T-cell (primary cell): ENCODE data around the gene CAMK1D. TPM values are rescaled to one million over a fixed set of nuclear protein-coding genes. Genes with fewer than 3 reads are reported as not detected.

Source experiments
- ATAC-seq, 4 experiments: fragments of 200-7000 bp in 3 of 4; fragments of 150-1000 bp in 1 of 4; cut with Tn5 transposase; replicated peaks in 1 of 4; 1 replicate in 3 of 4; 2 replicates in 1 of 4; pipeline ENCODE4 v1.10.0; 2021; ENCODE audit warnings: moderate library complexity in 3 of 4, mild to moderate bottlenecking in 2 of 4, moderate number of reproducible peaks in 1 of 4
- CTCF ChIA-PET, 2 donors: fragments of 300-600 bp; sonication (Branson Sonifier 250); formaldehyde crosslinking; loops; one replicate each; lab custom pipeline; 2022; ENCODE audit warnings: antibody characterized with exemption in 2 of 2; lab: Charles Lee
- POLR2A ChIA-PET, 2 donors: fragments of 300-600 bp; sonication (Branson Sonifier 250); formaldehyde crosslinking; loops; one replicate each; lab custom pipeline; 2022; ENCODE audit warnings: antibody characterized with exemption in 2 of 2; lab: Charles Lee
- DNase-seq, 35 experiments: peaks; one replicate each; pipeline versions ENCODE4 v3.0.0 to v3.0.0-alpha.2; 2013 to 2023
- H3K27ac ChIP-seq: one replicate; pipeline ENCODE4 v1.5.1; 2013; ENCODE audit warnings: low read length
- H3K27me3 ChIP-seq, 2 experiments: replicated peaks in 1 of 2; 1 replicate in 1 of 2; 2 replicates in 1 of 2; pipeline versions ENCODE4 v1.6.1 to v1.7.0; 2013; ENCODE audit warnings: low read length in 1 of 2, mixed read lengths in 1 of 2; ENCODE audit not compliant: control insufficient read depth in 2 of 2, insufficient read depth in 2 of 2; ENCODE audit errors: extremely low read depth in 1 of 2
- H3K36me3 ChIP-seq, 2 donors: 1 replicate in 1 of 2; 2 replicates in 1 of 2; pipeline versions ENCODE4 v1.6.1 to v1.7.0; 2013; ENCODE audit warnings: low read length in 1 of 2; ENCODE audit not compliant: control insufficient read depth in 2 of 2, insufficient read depth in 1 of 2; ENCODE audit errors: extremely low read depth in 1 of 2
- H3K4me1 ChIP-seq, 2 experiments: 1 replicate in 1 of 2; 2 replicates in 1 of 2; pipeline versions ENCODE4 v1.6.1 to v1.7.0; 2013; ENCODE audit warnings: low read length in 2 of 2, mixed read lengths in 1 of 2; ENCODE audit not compliant: insufficient read depth in 2 of 2, control insufficient read depth in 1 of 2; ENCODE audit errors: extremely low read depth in 1 of 2
- H3K4me3 ChIP-seq, 2 donors: 1 replicate in 1 of 2; 2 replicates in 1 of 2; pipeline versions ENCODE4 v1.5.1 to v1.7.0; 2013; ENCODE audit warnings: mild to moderate bottlenecking in 2 of 2, low read length in 1 of 2, moderate library complexity in 1 of 2; ENCODE audit not compliant: control insufficient read depth in 1 of 2; ENCODE audit errors: extremely low read depth in 1 of 2
- H3K9me3 ChIP-seq: 2 replicates; pipeline ENCODE4 v1.7.0; 2013
- H3K27ac Mint-ChIP-seq, 2 donors: one replicate each; pipeline ENCODE4 v1.8.0; 2020 to 2021; ENCODE audit warnings: mild to moderate bottlenecking in 2 of 2, mixed read lengths in 2 of 2
- H3K27me3 Mint-ChIP-seq, 2 donors: one replicate each; pipeline ENCODE4 v1.8.0; 2021 to 2022; ENCODE audit warnings: mixed read lengths in 2 of 2
- H3K36me3 Mint-ChIP-seq: one replicate; pipeline ENCODE4 v1.8.0; 2021; ENCODE audit warnings: mixed read lengths
- H3K4me1 Mint-ChIP-seq, 3 donors: one replicate each; pipeline ENCODE4 v1.8.0; 2020 to 2022; ENCODE audit warnings: mixed read lengths in 3 of 3, mild to moderate bottlenecking in 1 of 3
- H3K4me3 Mint-ChIP-seq, 3 donors: one replicate each; pipeline ENCODE4 v1.8.0; 2020 to 2022; ENCODE audit warnings: mild to moderate bottlenecking in 3 of 3, mixed read lengths in 3 of 3, moderate library complexity in 3 of 3
- H3K9me3 Mint-ChIP-seq, 3 donors: one replicate each; pipeline ENCODE4 v1.8.0; 2020 to 2022; ENCODE audit warnings: mixed read lengths in 3 of 3
- whole genome bisulfite sequencing: methylation state at CpG from one replicate; pipeline ENCODE4 v1.1.5; 2013; ENCODE audit warnings: missing lambda C conversion rate; ENCODE audit not compliant: insufficient coverage; 5-methylcytosine and 5-hydroxymethylcytosine counted together
- total RNA-seq, 35 experiments: library from RNA in 6 of 35; stranded (reverse) in 6 of 35; fragments of 120-200 nt in 1 of 35; gene quantifications; one replicate each; pipeline versions ENCODE4 v1.2.1 to v1.2.4 and lab custom pipeline; 2013 to 2026

The CAMK1D gene
- total RNA-seq, 5 donors from 2014 or later (not counting 1 experiment from before 2014, with no cell fraction given) = 16.8 to 31.3 (median 23.6) TPM

- Histone ChIP-seq H3K4me3 (no peak overlapping the region), H3K27ac (no peak overlapping the region), H3K9me3 (no peaks in the 10 kb centered on the region), H3K27me3 (no peaks in the 10 kb centered on the region), H3K4me1 (no peaks in the 10 kb centered on the region), H3K36me3 (peaks cover 0 to 6% of the 10 kb centered on the region in 2 donors)
- peaks cover 0 to 4% (median 3%) of the 10 kb centered on the region in 3 donors for H3K9me3 Mint-ChIP-seq
- POLR2A ChIA-PET = no interaction called here
- CTCF ChIA-PET = no interaction called here
- H3K4me1 Mint-ChIP-seq = peaks cover 8 to 17% (median 16%) of the 10 kb centered on the region in 3 donors
- H3K36me3 Mint-ChIP-seq = peaks cover 34% of the 10 kb centered on the region
- ATAC-seq (no peak), DNase-seq (no peak)
- H3K27me3 Mint-ChIP-seq = no peaks in the 10 kb centered on the region
- H3K4me3 Mint-ChIP-seq = no peak overlapping the region
- 100% methylated on average over 2 of the region's 3 CpGs for WGBS
- H3K27ac Mint-ChIP-seq = no peak overlapping the region
These were observed 222.9 kb downstream of the CAMK1D start for GRCh38 chr10:12572281-12572680.

- peaks cover 46% of the 10 kb centered on the region for H3K36me3 Mint-ChIP-seq
- Histone ChIP-seq H3K4me3 (no peak overlapping the region), H3K27me3 (no peaks in the 10 kb centered on the region), H3K36me3 (peaks cover 0 to 6% of the 10 kb centered on the region in 2 donors), H3K9me3 (no peaks in the 10 kb centered on the region), H3K4me1 (peaks cover 3 to 5% of the 10 kb centered on the region in 2 experiments), H3K27ac (no peak overlapping the region)
- 90% methylated on average over 4 of the region's 7 CpGs for WGBS
- peaks cover 17 to 20% (median 18%) of the 10 kb centered on the region in 3 donors for H3K4me1 Mint-ChIP-seq
- H3K4me3 Mint-ChIP-seq = no peak overlapping the region
- H3K27ac Mint-ChIP-seq = no peak overlapping the region
- POLR2A ChIA-PET = interaction anchor here in 1 of 2 donors (0.6 kb wide), 1 partner anchor 114 kb away, joined by 5 read pairs; no protein-coding TSS in a partner anchor
- H3K9me3 Mint-ChIP-seq = peaks cover 0 to 4% (median 0%) of the 10 kb centered on the region in 3 donors
- CTCF ChIA-PET = no interaction called here
- DNase-seq = no peak
- H3K27me3 Mint-ChIP-seq = no peaks in the 10 kb centered on the region
- no peak for ATAC-seq
These were observed 228.3 kb downstream of the CAMK1D start for GRCh38 chr10:12577610-12578009.

- H3K36me3 Mint-ChIP-seq = peaks cover 30% of the 10 kb centered on the region
- ChIA-PET CTCF (no interaction called here), POLR2A (interaction anchor here in 1 of 2 donors (0.6 kb wide), 1 partner anchor 322 kb away, joined by 8 read pairs; no protein-coding TSS in a partner anchor)
- H3K4me1 Mint-ChIP-seq = peaks cover 21 to 29% (median 22%) of the 10 kb centered on the region in 3 donors
- Histone ChIP-seq H3K4me3 (no peak overlapping the region), H3K9me3 (no peaks in the 10 kb centered on the region), H3K27me3 (no peaks in the 10 kb centered on the region), H3K27ac (no peak overlapping the region), H3K36me3 (peaks cover 0 to 5% of the 10 kb centered on the region in 2 donors), H3K4me1 (peaks cover 3 to 5% of the 10 kb centered on the region in 2 experiments)
- 100% methylated on average over 2 of the region's 7 CpGs for WGBS
- DNase-seq (no peak), ATAC-seq (no peak)
- peaks cover 0 to 5% (median under 1%) of the 10 kb centered on the region in 3 donors for H3K9me3 Mint-ChIP-seq
- no peaks in the 10 kb centered on the region for H3K27me3 Mint-ChIP-seq
- H3K27ac Mint-ChIP-seq = peak overlapping the region; percentile 11 to 34
- H3K4me3 Mint-ChIP-seq = no peak overlapping the region
These were observed 230.9 kb downstream of the CAMK1D start for GRCh38 chr10:12579954-12580858.

- peaks cover 18 to 21% of the 10 kb centered on the region in 2 experiments for H3K4me1 ChIP-seq
- ChIA-PET CTCF (interaction anchor here in 1 of 2 donors (0.6 kb wide), 1 partner anchor 35 kb away, joined by 3 read pairs; no protein-coding TSS in a partner anchor), POLR2A (interaction anchor here in 1 of 2 donors (0.5 kb wide), 1 partner anchor 20 kb away, joined by 3 read pairs; no protein-coding TSS in a partner anchor)
- H3K4me3 ChIP-seq = no peak overlapping the region
- ATAC-seq (no peak), DNase-seq (no peak)
- Mint-ChIP-seq H3K27ac (no peak overlapping the region), H3K27me3 (no peaks in the 10 kb centered on the region), H3K9me3 (peaks cover 0 to 4% (median 3%) of the 10 kb centered on the region in 3 donors), H3K36me3 (peaks cover 18% of the 10 kb centered on the region), H3K4me3 (no peak overlapping the region), H3K4me1 (peaks cover 48 to 54% (median 51%) of the 10 kb centered on the region in 3 donors)
- no peaks in the 10 kb centered on the region for H3K27me3 ChIP-seq
- no CpG with 5 or more reads among the region's 5 CpGs for WGBS
- H3K27ac ChIP-seq = no peak overlapping the region
- no peaks in the 10 kb centered on the region for H3K36me3 ChIP-seq
- no peaks in the 10 kb centered on the region for H3K9me3 ChIP-seq
These were observed 234.7 kb downstream of the CAMK1D start for GRCh38 chr10:12583891-12584595.

GRCh38 chr10:12586741-12587140, 237.4 kb downstream of the CAMK1D start:
- H3K36me3 Mint-ChIP-seq = peaks cover 4% of the 10 kb centered on the region

More at GRCh38 chr10:12586741-12587140, 237.4 kb downstream of the CAMK1D start:
- 100% methylated on average over 2 of the region's 4 CpGs for WGBS
- DNase-seq = no peak
- no peak overlapping the region for H3K27ac ChIP-seq
- peak overlapping the region in 1 of 3 donors; percentile 84 for H3K4me3 Mint-ChIP-seq
- ChIA-PET POLR2A (interaction anchor here (0.6 to 1.2 kb wide), 2 partner anchors 31 to 518 kb away, joined by 3 read pairs; partner anchors contain the start of gene DHTKD1 (in 1 of the 2)), CTCF (no interaction called here)
- no peaks in the 10 kb centered on the region for H3K36me3 ChIP-seq
- H3K27me3 Mint-ChIP-seq = no peaks in the 10 kb centered on the region
- peak overlapping the region; percentile 59 to 71 for H3K27ac Mint-ChIP-seq
- H3K27me3 ChIP-seq = no peaks in the 10 kb centered on the region
- H3K4me3 ChIP-seq = no peak overlapping the region
- H3K9me3 Mint-ChIP-seq = peaks cover 0 to 4% (median 3%) of the 10 kb centered on the region in 3 donors
- no peak for ATAC-seq
- H3K9me3 ChIP-seq = no peaks in the 10 kb centered on the region
- peaks cover 62 to 67% (median 65%) of the 10 kb centered on the region in 3 donors for H3K4me1 Mint-ChIP-seq
- H3K4me1 ChIP-seq = peaks cover 33 to 38% of the 10 kb centered on the region in 2 experiments
